Measurements from ENCODE around the gene TSFM.

TSFM gene

GRCh38 chr12:57825451-57825850 lies 42.9 kb downstream of the TSFM start:
- no peak overlapping the region for H3K27ac ChIP-seq
- TF ChIP-seq CTCF (IDR thresholded peaks at IDR 0.05): no peak
- TF ChIP-seq ZFX (IDR thresholded peaks at IDR 0.05; ENCODE audit: borderline replicate concordance): no peak

GRCh38 chr12:57826400-57826799 lies 43.8 kb downstream of the TSFM start:
- H3K27ac ChIP-seq: no peak overlapping the region

GRCh38 chr12:57826966-57827365 lies 44.4 kb downstream of the TSFM start:
- no peak overlapping the region for H3K27ac ChIP-seq
- no peak for TF ChIP-seq CTCF (IDR thresholded peaks at IDR 0.05)
- no peak for TF ChIP-seq ZFX (IDR thresholded peaks at IDR 0.05; ENCODE audit: borderline replicate concordance)

More at GRCh38 chr12:57826400-57826799, 43.8 kb downstream of the TSFM start:
- TF ChIP-seq CTCF (IDR thresholded peaks at IDR 0.05) (no peak), ZFX (IDR thresholded peaks at IDR 0.05; ENCODE audit: borderline replicate concordance) (no peak)

- TF ChIP-seq ZFX (IDR thresholded peaks at IDR 0.05; ENCODE audit: borderline replicate concordance) (no peak), CTCF (IDR thresholded peaks at IDR 0.05) (no peak)
- no peak overlapping the region for H3K27ac ChIP-seq
Observed at GRCh38 chr12:57829025-57829777, 46.6 kb downstream of the TSFM start.

- no peak overlapping the region for H3K27ac ChIP-seq
- TF ChIP-seq ZFX (IDR thresholded peaks at IDR 0.05; ENCODE audit: borderline replicate concordance) (no peak), CTCF (IDR thresholded peaks at IDR 0.05) (no peak)
Observed at GRCh38 chr12:57830393-57830792, 47.8 kb downstream of the TSFM start.

GRCh38 chr12:57832966-57833365 lies 50.4 kb downstream of the TSFM start:
- H3K27ac ChIP-seq: no peak overlapping the region
- TF ChIP-seq CTCF (IDR thresholded peaks at IDR 0.05) (no peak), ZFX (IDR thresholded peaks at IDR 0.05; ENCODE audit: borderline replicate concordance) (no peak)

- TF ChIP-seq CTCF (IDR thresholded peaks at IDR 0.05) (no peak), ZFX (IDR thresholded peaks at IDR 0.05; ENCODE audit: borderline replicate concordance) (no peak)
- H3K27ac ChIP-seq: no peak overlapping the region
Observed at GRCh38 chr12:57833672-57834071, 51.1 kb downstream of the TSFM start.

All from 22Rv1 (cell line).